A673 (cell line): ENCODE data around the gene DNM2. TPM values are rescaled to one million over a fixed set of nuclear protein-coding genes. Genes with fewer than 3 reads are reported as not detected.

ENCODE experiments used
- BruUV-seq: library from RNA; stranded (reverse); fragments of 400-500 nt; replicated peaks from 2 replicates; lab custom pipeline; 2021; lab: Mats Ljungman, UMichigan
- CTCF ChIA-PET: fragments of 300-600 bp; sonication (Branson Sonifier 250); formaldehyde crosslinking; loops from one replicate; lab custom pipeline; 2022; ENCODE audit warnings: antibody characterized with exemption; lab: Charles Lee
- POLR2A ChIA-PET: fragments of 300-600 bp; sonication (Branson Sonifier 250); formaldehyde crosslinking; loops from one replicate; lab custom pipeline; 2022; ENCODE audit warnings: antibody characterized with exemption; ENCODE audit not compliant: low non-redundant PET; lab: Charles Lee
- DNase-seq: peaks from one replicate; pipeline ENCODE4 v3.0.0-alpha.2; 2015; ENCODE audit warnings: low spot score
- H3K27ac ChIP-seq: fragments of 200-600 bp; sonication (generic); 2 replicates; pipeline ENCODE4 v1.5.1; 2016; ENCODE audit warnings: mixed run types, low read depth, mild to moderate bottlenecking, mixed read lengths, antibody characterized with exemption, low read length; ENCODE audit not compliant: poor library complexity, severe bottlenecking
- H3K27me3 ChIP-seq: fragments of 200-600 bp; sonication (generic); replicated peaks from 2 replicates; pipeline ENCODE4 v1.6.1; 2017; ENCODE audit warnings: mixed run types, low read depth, mild to moderate bottlenecking, mixed read lengths, antibody characterized with exemption, low read length; ENCODE audit not compliant: insufficient read depth, poor library complexity
- H3K36me3 ChIP-seq: fragments of 200-600 bp; sonication (generic); 2 replicates; pipeline ENCODE4 v1.6.1; 2016; ENCODE audit warnings: mixed run types, mild to moderate bottlenecking, mixed read lengths, antibody characterized with exemption, low read length; ENCODE audit not compliant: insufficient read depth, poor library complexity, severe bottlenecking
- H3K4me1 ChIP-seq: fragments of 200-600 bp; sonication (generic); 2 replicates; pipeline ENCODE4 v1.6.1; 2017; ENCODE audit warnings: mixed run types, mild to moderate bottlenecking, mixed read lengths, antibody characterized with exemption, low read length; ENCODE audit not compliant: insufficient read depth, poor library complexity, severe bottlenecking
- H3K4me3 ChIP-seq: fragments of 200-600 bp; sonication (generic); 2 replicates; pipeline ENCODE4 v1.5.1; 2016; ENCODE audit warnings: low read depth, mixed run types, mild to moderate bottlenecking, mixed read lengths, low read length; ENCODE audit not compliant: poor library complexity, severe bottlenecking
- H3K9me3 ChIP-seq: fragments of 200-600 bp; sonication (generic); 2 replicates; pipeline ENCODE4 v1.6.1; 2016; ENCODE audit warnings: mixed run types, low read depth, mild to moderate bottlenecking, mixed read lengths, antibody characterized with exemption, low read length; ENCODE audit not compliant: poor library complexity, severe bottlenecking
- CTCF ChIP-seq: fragments of 300-800, 200-600 bp; sonication (generic); conservative IDR thresholded peaks from 2 replicates; pipeline ENCODE4 v1.5.1; 2017; ENCODE audit warnings: low read depth, mild to moderate bottlenecking, antibody characterized with exemption, low read length, moderate library complexity, mixed read lengths
- EZH2 ChIP-seq: fragments of 200-600 bp; sonication (generic); IDR thresholded peaks from 2 replicates; pipeline ENCODE4 v1.6.1; 2017; ENCODE audit warnings: borderline replicate concordance, low read depth, mild to moderate bottlenecking, mixed read lengths, antibody characterized with exemption, low read length; ENCODE audit not compliant: poor library complexity, severe bottlenecking
- intact Hi-C: fragments of 100-400 bp; cut with micrococcal nuclease; formaldehyde crosslinking; loops from one replicate; pipeline ENCODE4 v1.10.0; 2022; ENCODE audit not compliant: unreplicated experiment
- total RNA-seq: library from RNA; stranded (reverse); gene quantifications from 2 replicates; pipeline ENCODE4 v1.2.3, GENCODE V29; 2021

DNM2 gene
- total RNA-seq, 1 experiment from 2014 or later, result 143 TPM

GRCh38 chr19:10699650-10700335 lies 18.1 kb upstream of the DNM2 start:
- CTCF ChIA-PET, result interaction anchor here (0.5 to 3.2 kb wide), 19 partner anchors 17 to 481 kb away, joined by 3 to 42 read pairs (median 4); no protein-coding TSS in a partner anchor
- TF ChIP-seq CTCF, result peak; percentile 66
- TF ChIP-seq EZH2, result no peak
- Histone ChIP-seq H3K36me3 (no peaks in the 10 kb centered on the region), H3K4me1 (peaks cover 10% of the 10 kb centered on the region), H3K4me3 (no peak overlapping the region), H3K27me3 (no peaks in the 10 kb centered on the region), H3K9me3 (no peaks in the 10 kb centered on the region), H3K27ac (no peak overlapping the region)
- DNase-seq, result peak; percentile 81
- POLR2A ChIA-PET, result interaction anchor here (0.5 kb wide), 1 partner anchor 94 kb away, joined by 3 read pairs; no protein-coding TSS in a partner anchor
- intact Hi-C loops, result loop anchor here (2.0 to 5.0 kb wide), 4 partner anchors 119 to 222 kb away; partner anchors contain the start of genes CDKN2D and KRI1
- BruUV-seq, result no TSS peak

- POLR2A ChIA-PET, result no interaction called here
- TF ChIP-seq CTCF (0 out of 2 replicates have a peak, but pooled peaks have one; percentile 35), EZH2 (no peak)
- no TSS peak for BruUV-seq
- CTCF ChIA-PET, result interaction anchor here (1.0 to 3.2 kb wide), 3 partner anchors 15 to 162 kb away, joined by 3 to 42 read pairs (median 12); no protein-coding TSS in a partner anchor
- no peaks in the 10 kb centered on the region for H3K9me3 ChIP-seq
- intact Hi-C loops, result no loop called here
- peak; percentile 72 for DNase-seq
- no peaks in the 10 kb centered on the region for H3K4me1 ChIP-seq
- no peaks in the 10 kb centered on the region for H3K36me3 ChIP-seq
- peak overlapping the region; percentile 70 for H3K27ac ChIP-seq
- H3K27me3 ChIP-seq, result no peaks in the 10 kb centered on the region
- peak overlapping the region; percentile 76 for H3K4me3 ChIP-seq
These were observed 15.8 kb upstream of the DNM2 start for GRCh38 chr19:10701955-10702525.

- Histone ChIP-seq H3K27ac (no peak overlapping the region), H3K27me3 (no peaks in the 10 kb centered on the region), H3K4me3 (no peak overlapping the region), H3K36me3 (peaks cover 4% of the 10 kb centered on the region), H3K9me3 (no peaks in the 10 kb centered on the region), H3K4me1 (no peaks in the 10 kb centered on the region)
- POLR2A ChIA-PET, result no interaction called here
- no peak for DNase-seq
- TF ChIP-seq CTCF, result no peak
- TF ChIP-seq EZH2, result no peak
- no TSS peak for BruUV-seq
- intact Hi-C loops, result no loop called here
- CTCF ChIA-PET, result interaction anchor here (0.7 kb wide), 1 partner anchor 11 kb away, joined by 5 read pairs; no protein-coding TSS in a partner anchor
These were observed 10.9 kb upstream of the DNM2 start for GRCh38 chr19:10706990-10707389.
